Astrocyte of the cerebellum (primary cell): ENCODE data around the gene HSPB1.

Source experiments
- DNase-seq: peaks from one replicate; pipeline ENCODE4 v3.0.0-alpha.2; 2011; ENCODE audit warnings: low read depth
- H3K4me3 ChIP-seq: 2 replicates; pipeline ENCODE4 v1.5.1; 2011; ENCODE audit warnings: mild to moderate bottlenecking, low read depth, low read length, moderate library complexity
- in situ Hi-C: cut with HindIII; loops from 2 replicates; pipeline ENCODE4 v1.10.0; 2017; ENCODE audit warnings: low sequenced_read_pairs
- TF ChIP-seq, protein P1 (sequence below): IDR thresholded peaks from 2 replicates; pipeline ENCODE4 v1.5.1; 2012; ENCODE audit warnings: low read length, low read depth, moderate library complexity, mild to moderate bottlenecking; ENCODE audit errors: missing control alignments

HSPB1 gene

GRCh38 chr7:76343931-76344321 lies 41.5 kb downstream of the HSPB1 start:
- DNase-seq = no peak
- no peak overlapping the region for H3K4me3 ChIP-seq
- in situ Hi-C loops = no loop called here
- TF ChIP-seq, protein P1, sequence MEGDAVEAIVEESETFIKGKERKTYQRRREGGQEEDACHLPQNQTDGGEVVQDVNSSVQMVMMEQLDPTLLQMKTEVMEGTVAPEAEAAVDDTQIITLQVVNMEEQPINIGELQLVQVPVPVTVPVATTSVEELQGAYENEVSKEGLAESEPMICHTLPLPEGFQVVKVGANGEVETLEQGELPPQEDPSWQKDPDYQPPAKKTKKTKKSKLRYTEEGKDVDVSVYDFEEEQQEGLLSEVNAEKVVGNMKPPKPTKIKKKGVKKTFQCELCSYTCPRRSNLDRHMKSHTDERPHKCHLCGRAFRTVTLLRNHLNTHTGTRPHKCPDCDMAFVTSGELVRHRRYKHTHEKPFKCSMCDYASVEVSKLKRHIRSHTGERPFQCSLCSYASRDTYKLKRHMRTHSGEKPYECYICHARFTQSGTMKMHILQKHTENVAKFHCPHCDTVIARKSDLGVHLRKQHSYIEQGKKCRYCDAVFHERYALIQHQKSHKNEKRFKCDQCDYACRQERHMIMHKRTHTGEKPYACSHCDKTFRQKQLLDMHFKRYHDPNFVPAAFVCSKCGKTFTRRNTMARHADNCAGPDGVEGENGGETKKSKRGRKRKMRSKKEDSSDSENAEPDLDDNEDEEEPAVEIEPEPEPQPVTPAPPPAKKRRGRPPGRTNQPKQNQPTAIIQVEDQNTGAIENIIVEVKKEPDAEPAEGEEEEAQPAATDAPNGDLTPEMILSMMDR = no peak

DNA sequence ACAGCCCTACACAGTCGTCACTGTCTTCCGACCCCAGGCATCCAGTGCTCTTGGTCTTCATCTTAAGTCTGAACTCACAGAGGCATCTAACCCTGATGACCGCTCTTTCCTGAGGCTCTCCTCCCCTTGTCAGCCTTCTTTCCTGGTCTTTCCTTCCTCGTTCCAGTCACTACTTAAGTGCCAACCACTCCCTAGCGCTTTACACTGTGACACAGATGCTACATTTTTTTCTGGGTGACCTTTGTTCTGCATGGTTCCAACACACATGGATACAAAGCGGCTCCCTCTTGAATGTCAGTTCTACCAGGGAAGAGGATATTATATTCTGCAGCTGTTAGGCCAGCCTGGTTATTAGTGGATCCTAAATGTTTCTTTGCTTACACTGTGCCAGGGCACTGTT lies 43.6 kb downstream of the HSPB1 start:
- DNase-seq = no peak
- in situ Hi-C loops = no loop called here
- TF ChIP-seq, protein P1 = no peak
- no peak overlapping the region for H3K4me3 ChIP-seq

DNA sequence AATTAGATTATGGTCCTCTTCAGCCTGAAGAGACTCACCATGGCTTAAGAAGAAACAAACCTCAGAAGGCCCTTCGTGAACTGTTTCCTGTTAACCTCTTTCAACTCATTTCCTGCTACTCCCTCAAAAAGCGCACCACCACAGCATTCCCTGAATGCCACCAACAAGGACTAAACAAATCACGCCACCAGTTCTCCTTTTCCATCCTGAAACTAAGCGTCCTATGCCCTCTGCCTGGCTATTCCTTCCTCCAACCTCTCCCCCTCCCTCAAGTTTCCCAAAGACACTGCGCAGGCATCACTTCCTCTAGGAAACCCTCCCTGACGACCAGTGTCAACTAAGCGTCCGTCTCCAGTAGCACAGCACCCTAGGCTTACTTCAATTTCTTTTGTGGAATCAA lies 44.3 kb downstream of the HSPB1 start:
- in situ Hi-C loops = no loop called here
- no peak for DNase-seq
- no peak overlapping the region for H3K4me3 ChIP-seq
- TF ChIP-seq, protein P1 = no peak

GRCh38 chr7:76347710-76348109 lies 45.2 kb downstream of the HSPB1 start:
- in situ Hi-C loops = no loop called here
- H3K4me3 ChIP-seq = no peak overlapping the region
- DNase-seq = no peak
- TF ChIP-seq, protein P1 = no peak

DNA sequence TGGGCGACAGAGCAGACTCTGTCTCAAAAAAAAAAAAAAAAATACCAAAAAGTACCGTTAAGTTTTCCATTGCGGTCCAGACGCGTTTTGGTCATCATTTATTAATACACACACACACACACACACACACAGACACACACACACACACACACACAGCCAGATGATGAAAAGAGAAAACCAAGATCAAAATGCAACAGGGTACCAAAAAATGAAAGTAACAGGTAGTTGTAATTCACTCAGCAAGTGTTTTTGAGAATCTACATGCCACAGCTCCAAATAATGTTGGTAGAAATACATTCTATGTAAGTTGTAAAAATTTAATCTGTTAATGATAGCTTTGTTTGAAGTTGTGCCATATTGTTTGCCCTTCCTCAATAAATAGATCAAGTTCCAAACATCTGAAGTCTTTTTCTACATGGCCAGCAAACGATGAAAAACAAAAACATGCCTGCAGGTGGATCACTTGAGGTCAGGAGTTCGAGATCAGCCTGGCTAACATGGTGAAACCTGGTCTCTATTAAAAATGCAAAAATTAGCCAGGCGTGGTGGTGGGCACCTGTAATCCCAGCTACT lies 46.9 kb downstream of the HSPB1 start:
- no peak overlapping the region for H3K4me3 ChIP-seq
- in situ Hi-C loops = no loop called here
- TF ChIP-seq, protein P1 = no peak
- DNase-seq = no peak

DNA sequence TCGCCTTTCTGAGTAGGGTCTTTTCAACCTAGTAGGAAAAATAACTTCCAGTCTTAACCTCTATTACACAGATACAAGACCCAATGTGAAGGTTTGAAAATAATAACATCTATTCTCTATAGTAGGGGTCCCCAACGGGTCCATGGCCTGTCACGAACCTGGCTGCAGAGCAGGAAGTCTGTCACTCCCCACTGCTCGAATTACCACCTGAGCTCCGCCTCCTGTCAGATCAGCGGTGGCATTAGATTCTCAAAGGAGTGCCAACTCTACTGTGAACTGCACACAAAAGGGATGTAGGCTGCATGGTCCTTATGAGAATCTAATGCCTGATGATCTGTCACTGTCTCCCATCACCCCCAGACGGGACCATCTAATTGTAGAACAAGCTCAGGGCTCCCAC lies 48.9 kb downstream of the HSPB1 start:
- no peak for DNase-seq
- TF ChIP-seq, protein P1 = no peak
- in situ Hi-C loops = no loop called here
- H3K4me3 ChIP-seq = no peak overlapping the region
